Measurements from ENCODE around the gene MROH2A.

GRCh38 chr2:233821196-233821595, 43.1 kb downstream of the MROH2A start:
- TF ChIP-seq POLR2A (IDR thresholded peaks at IDR 0.05; ENCODE audit: low read depth, low read length) (no peak), POLR2AphosphoS5 (IDR thresholded peaks at IDR 0.05; ENCODE audit: low read depth, low read length) (no peak)
